Activated T-helper 2 cell treated with anti-CD3 and anti-CD28 coated beads, Interferon-gamma antibody, Interleukin-2, Interleukin-4, amounts not matched to agents 10 μg/mL and 5 μg/mL and 100 μg/mL, durations not matched to agents 14 hours and 24 hours and 36 hours (primary cell): ENCODE data around the gene OXNAD1. TPM values are rescaled to one million over a fixed set of nuclear protein-coding genes. Genes with fewer than 3 reads are reported as not detected.

Experiments used
- DNase-seq: peaks from one replicate; pipeline ENCODE4 v3.0.0; 2021; ENCODE audit warnings: low spot score
- H3K27ac Mint-ChIP-seq: one replicate; pipeline ENCODE4 v1.8.0; 2021; ENCODE audit warnings: mixed read lengths
- H3K27me3 Mint-ChIP-seq: one replicate; pipeline ENCODE4 v1.8.0; 2021; ENCODE audit warnings: low read depth, mixed read lengths
- H3K36me3 Mint-ChIP-seq: one replicate; pipeline ENCODE4 v1.8.0; 2021; ENCODE audit warnings: low read depth, mixed read lengths
- H3K4me1 Mint-ChIP-seq: one replicate; pipeline ENCODE4 v1.8.0; 2021; ENCODE audit warnings: low read depth, mixed read lengths
- H3K4me3 Mint-ChIP-seq: one replicate; pipeline ENCODE4 v1.8.0; 2021; ENCODE audit warnings: low read depth, mild to moderate bottlenecking, moderate library complexity, mixed read lengths
- H3K9me3 Mint-ChIP-seq: one replicate; pipeline ENCODE4 v1.8.0; 2021; ENCODE audit warnings: mixed read lengths
- intact Hi-C: fragments of 100-400 bp; cut with micrococcal nuclease; formaldehyde crosslinking; loops from one replicate; pipeline ENCODE4 v1.15.1; 2023
- total RNA-seq: library from RNA; stranded (reverse); gene quantifications from 2 replicates; pipeline ENCODE4 v1.2.3, GENCODE V29; 2022

Gene OXNAD1
- total RNA-seq, 1 donor from 2014 or later: 18.7 TPM

GRCh38 chr3:16347548-16347947 lies 82.5 kb downstream of the OXNAD1 start:
- Mint-ChIP-seq H3K4me1 (peaks cover 16% of the 10 kb centered on the region), H3K36me3 (peaks cover 86% of the 10 kb centered on the region), H3K9me3 (no peaks in the 10 kb centered on the region), H3K27me3 (no peaks in the 10 kb centered on the region), H3K4me3 (no peak overlapping the region), H3K27ac (no peak overlapping the region)
- no peak for DNase-seq
- intact Hi-C loops: no loop called here

GRCh38 chr3:16349986-16350596 lies 85.1 kb downstream of the OXNAD1 start:
- Mint-ChIP-seq H3K9me3 (no peaks in the 10 kb centered on the region), H3K4me1 (peaks cover 5% of the 10 kb centered on the region), H3K36me3 (peaks cover 77% of the 10 kb centered on the region), H3K4me3 (no peak overlapping the region), H3K27me3 (no peaks in the 10 kb centered on the region), H3K27ac (no peak overlapping the region)
- intact Hi-C loops: no loop called here
- no peak for DNase-seq

GRCh38 chr3:16350597-16351318 lies 85.7 kb downstream of the OXNAD1 start:
- H3K4me3 Mint-ChIP-seq: no peak overlapping the region
- no peaks in the 10 kb centered on the region for H3K27me3 Mint-ChIP-seq
- H3K36me3 Mint-ChIP-seq: peaks cover 71% of the 10 kb centered on the region
- no peak overlapping the region for H3K27ac Mint-ChIP-seq
- H3K9me3 Mint-ChIP-seq: no peaks in the 10 kb centered on the region
- H3K4me1 Mint-ChIP-seq: peaks cover 5% of the 10 kb centered on the region
- intact Hi-C loops: no loop called here
- no peak for DNase-seq

- Mint-ChIP-seq H3K27ac (no peak overlapping the region), H3K9me3 (no peaks in the 10 kb centered on the region), H3K27me3 (no peaks in the 10 kb centered on the region), H3K36me3 (peaks cover 66% of the 10 kb centered on the region), H3K4me1 (peaks cover 4% of the 10 kb centered on the region), H3K4me3 (no peak overlapping the region)
- DNase-seq: no peak
- intact Hi-C loops: no loop called here
Measured at GRCh38 chr3:16352428-16352827, 87.4 kb downstream of the OXNAD1 start.

GRCh38 chr3:16354291-16354690 lies 89.3 kb downstream of the OXNAD1 start:
- peaks cover 9% of the 10 kb centered on the region for H3K4me1 Mint-ChIP-seq
- intact Hi-C loops: no loop called here
- no peak overlapping the region for H3K4me3 Mint-ChIP-seq
- peaks cover 53% of the 10 kb centered on the region for H3K36me3 Mint-ChIP-seq
- no peak overlapping the region for H3K27ac Mint-ChIP-seq
- no peak for DNase-seq
- no peaks in the 10 kb centered on the region for H3K27me3 Mint-ChIP-seq
- no peaks in the 10 kb centered on the region for H3K9me3 Mint-ChIP-seq

Other genes starting within 250 kb of the OXNAD1 start
- 0.07 TPM in 1 of 2 replicates, not detected in the other for gene GALNT15, start 90.5 kb upstream of the OXNAD1 start, total RNA-seq
- gene DPH3, start 269 bp upstream of the OXNAD1 start, total RNA-seq: 22.7 and 23.1 TPM in 2 replicates
- gene RFTN1, start 248.5 kb downstream of the OXNAD1 start, total RNA-seq: 90.4 and 93.7 TPM in 2 replicates